ENCODE data around the gene HADHB. TPM values are rescaled to one million over a fixed set of nuclear protein-coding genes. Genes with fewer than 3 reads are reported as not detected.
"Not testable (repeated sequence)": the region's sequence is repeated elsewhere in the genome, so short reads cannot be mapped to it uniquely, and the experiment has no call there.

The HADHB gene
- total RNA-seq, 1 donor from 2014 or later = 1,782 TPM

DNA sequence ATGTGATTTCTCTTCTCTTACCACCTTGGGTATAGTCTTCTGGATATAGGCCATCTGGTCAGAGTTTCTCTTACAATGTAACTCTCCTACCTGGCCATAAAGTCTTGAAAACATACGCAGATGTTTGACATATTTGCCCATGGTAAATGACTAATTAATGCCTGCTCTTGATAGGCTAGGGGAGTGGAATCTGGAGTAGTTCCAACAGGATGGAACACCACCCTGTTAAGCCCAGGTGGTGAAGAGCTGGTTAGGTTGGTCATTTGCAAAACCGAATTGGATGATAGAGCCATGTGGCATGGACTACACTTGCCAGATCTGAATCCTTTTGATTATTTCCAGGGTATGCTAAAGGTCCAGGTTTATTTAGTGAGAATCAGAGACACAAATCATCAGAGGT lies 36.5 kb downstream of the HADHB start:
- ATAC-seq = no peak
- no peak for DNase-seq (ENCODE audit: missing footprints)
- intact Hi-C loops (cut with DNase I) = no loop called here

DNA sequence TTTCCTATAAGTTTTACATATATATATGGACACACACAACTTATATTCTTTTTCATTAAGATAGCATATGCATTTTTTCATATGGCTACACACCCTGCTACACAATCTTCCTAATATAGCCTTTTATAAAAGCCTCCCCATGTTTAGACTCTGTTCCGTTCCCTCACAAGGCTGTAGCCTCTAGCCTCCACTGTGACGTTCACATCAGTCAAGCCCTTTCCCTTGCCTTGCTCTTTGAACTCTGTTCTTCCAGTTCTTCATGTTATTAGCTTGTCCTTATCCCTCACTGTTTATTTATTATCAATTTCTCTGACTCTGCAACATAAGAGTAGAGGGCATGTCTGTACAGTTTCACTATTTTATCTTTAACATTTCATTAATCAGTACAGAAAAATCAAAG lies 38.9 kb downstream of the HADHB start:
- intact Hi-C loops (cut with DNase I) = no loop called here
- ATAC-seq (no peak), DNase-seq (ENCODE audit: missing footprints) (no peak)

DNA sequence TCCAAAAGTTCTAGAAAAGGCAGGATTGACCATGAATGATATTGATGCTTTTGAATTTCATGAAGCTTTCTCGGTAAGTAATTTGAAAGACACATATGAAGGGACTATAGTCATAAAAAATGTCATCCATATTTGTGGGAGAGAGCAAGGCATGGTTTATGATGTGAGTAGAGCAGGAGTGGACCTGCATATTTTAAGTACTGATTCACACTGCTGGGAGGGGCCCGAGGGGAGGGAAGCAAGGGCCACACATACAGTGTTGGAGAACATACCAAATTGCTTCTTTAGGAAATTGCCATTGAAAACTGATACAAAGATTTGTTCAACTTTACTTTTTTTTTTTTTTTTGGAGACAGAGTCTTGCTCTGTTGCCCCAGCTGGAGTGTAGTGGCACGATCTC lies 39.4 kb downstream of the HADHB start:
- DNase-seq (ENCODE audit: missing footprints) (no peak), ATAC-seq (no peak)
- intact Hi-C loops (cut with DNase I) = no loop called here

DNA sequence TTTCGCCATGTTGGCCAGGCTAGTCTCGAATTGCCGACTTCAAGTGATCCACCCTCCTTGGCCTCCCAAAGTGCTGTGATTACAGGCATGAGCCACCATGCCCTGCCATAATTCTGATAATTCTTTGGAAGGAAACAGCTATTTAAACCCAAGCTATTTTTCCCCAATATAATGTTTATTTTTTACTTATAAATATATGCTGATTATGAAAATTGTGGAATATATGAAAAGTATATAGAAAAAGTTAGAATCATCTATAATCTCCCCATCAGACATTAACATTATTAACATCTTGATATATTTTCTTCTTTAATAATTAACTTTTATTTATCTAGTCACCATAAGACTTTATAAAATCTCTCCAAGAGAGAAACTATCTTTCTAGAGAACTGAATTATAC lies 41.2 kb downstream of the HADHB start:
- intact Hi-C loops (cut with DNase I) = no loop called here
- ATAC-seq (no peak), DNase-seq (ENCODE audit: missing footprints) (no peak)

DNA sequence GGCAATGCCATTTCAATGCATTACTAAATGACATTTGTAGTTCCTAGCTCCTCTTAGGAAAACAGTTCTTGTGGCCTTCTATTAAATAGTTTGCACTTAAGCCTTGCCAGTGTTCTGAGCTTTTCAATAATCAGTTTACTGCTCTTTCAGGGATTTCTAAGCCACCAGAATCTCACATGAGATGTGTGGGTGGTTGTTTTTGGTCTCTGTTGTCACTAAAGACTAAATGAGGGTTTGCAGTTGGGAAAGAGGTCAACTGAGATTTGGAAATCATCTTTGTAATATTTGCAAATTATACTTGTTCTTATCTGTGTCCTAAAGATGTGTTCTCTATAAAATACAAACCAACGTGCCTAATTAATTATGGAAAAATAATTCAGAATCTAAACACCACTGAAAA lies 45.3 kb downstream of the HADHB start:
- DNase-seq (ENCODE audit: missing footprints) (no peak), ATAC-seq (no peak)
- intact Hi-C loops (cut with DNase I) = no loop called here

DNA sequence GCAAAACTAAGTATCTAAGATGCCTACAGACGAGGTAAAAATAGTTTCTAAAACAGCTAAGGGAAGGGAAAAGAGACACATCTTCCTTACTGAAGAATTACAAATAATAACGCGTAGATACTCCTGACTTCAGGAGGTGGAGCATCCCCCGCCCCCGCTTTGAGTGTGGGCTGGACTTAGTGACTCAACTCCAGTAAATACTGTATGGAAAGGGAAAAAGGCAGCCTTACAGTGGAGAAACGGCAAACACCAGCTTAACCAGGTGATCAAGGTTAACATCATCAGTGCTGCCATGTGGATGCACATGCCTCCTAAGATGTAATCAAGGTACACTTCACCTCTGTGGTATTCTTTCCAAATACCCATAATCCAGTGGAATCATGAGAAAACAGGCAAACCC lies 47.9 kb downstream of the HADHB start:
- ATAC-seq (no peak), DNase-seq (ENCODE audit: missing footprints) (no peak)
- intact Hi-C loops (cut with DNase I) = no loop called here

DNA sequence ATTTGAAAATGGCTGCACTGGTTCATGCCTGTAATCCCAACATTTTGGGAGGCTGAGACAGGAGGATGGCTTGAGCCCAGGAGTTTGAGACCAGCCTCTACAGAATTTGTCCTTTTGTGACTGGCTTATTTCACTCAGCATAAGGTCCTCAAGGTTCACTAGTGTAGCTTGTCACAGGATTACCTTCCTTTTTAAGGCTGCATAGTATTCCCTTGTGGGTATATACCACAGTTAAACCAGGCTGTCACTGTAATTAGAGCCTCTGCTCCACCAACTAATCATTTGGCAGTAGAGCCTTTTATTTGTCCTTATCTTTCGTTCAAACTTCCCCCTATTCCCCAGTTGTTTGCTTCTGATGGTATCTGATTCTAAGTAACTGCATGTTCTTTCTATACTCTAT lies 50.8 kb downstream of the HADHB start:
- ATAC-seq (no peak), DNase-seq (ENCODE audit: missing footprints) (no peak)
- intact Hi-C loops (cut with DNase I) = no loop called here

DNA sequence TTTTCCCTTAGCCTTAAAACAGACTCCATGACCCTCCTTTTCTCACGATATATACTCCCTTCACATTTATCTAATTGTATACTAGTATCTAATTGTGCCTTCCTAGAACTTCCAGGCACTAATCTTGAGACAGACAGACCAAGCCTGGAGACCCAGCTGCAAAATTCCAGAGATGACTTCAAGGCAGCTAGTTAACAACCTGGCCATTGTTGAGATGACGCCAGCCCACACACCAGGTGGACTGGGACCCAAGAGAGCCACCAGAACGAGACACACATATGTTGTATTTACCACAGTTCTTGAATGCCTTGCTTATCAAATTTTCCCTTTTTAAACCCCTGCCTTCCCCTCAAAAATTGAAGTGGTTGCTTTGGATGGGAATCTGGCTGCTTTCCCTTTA lies 52.3 kb downstream of the HADHB start:
- intact Hi-C loops (cut with DNase I) = no loop called here
- ATAC-seq (no peak), DNase-seq (ENCODE audit: missing footprints) (no peak)

DNA sequence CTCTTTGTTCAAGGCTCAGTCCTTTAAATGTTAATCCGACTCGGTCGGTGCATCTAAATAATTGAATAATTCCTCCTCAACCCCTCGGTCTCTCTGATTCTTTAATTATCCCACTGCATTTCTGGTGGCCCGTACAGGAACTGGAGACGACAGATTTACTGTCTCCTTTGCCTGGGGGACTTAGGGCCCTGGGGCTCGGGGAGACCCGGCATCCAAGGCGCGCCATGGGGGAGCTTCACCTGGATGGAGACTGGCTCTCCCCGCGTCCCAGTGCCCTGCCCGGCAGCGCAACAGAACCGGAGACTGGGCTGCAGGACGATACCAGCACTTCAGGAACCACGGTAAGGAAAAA lies 53.5 kb downstream of the HADHB start:
- no peak for ATAC-seq
- intact Hi-C loops (cut with DNase I) = no loop called here

DNA sequence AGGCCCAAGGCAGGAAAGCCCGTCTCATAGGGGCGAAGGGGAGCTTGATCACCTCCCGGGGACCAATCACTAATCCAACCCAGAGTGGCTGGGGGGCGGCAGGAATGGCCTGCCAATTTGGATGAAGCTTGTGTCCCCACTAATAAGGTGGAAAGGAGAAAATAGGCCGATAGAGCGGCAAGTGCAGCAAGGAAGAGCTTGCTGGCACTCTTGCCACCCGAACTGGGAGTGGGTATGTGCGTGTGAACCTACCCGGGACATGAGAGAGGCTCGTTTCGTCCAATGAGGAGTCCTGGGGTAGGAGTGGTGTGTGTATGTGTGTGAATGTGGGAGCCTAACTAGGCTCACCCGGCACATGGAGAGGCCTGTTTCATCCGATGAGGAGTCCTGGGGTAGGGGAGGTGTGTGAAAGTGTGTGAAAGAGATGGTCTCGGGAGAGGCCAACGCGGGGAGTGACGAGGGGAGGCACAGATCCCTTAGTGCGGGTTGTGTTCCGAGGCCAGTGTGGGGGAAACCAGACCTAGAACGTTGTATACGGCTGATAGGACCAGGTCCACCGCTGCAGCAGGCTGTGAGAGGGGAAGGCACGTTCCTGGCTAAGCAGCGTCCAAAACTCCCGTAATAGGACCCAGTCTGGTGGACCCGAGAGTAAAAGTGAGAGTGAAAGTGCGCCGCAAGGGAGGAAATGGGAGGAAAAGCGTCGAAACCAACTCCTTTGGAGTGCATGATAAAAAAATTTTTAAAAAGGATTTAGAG lies 54.1 kb downstream of the HADHB start:
- DNase-seq (ENCODE audit: missing footprints) (no peak), ATAC-seq (peak; percentile 69)
- intact Hi-C loops (cut with DNase I) = no loop called here

More for the DNA sequence above, 53.5 kb downstream of the HADHB start:
- no peak for DNase-seq (ENCODE audit: missing footprints)

DNA sequence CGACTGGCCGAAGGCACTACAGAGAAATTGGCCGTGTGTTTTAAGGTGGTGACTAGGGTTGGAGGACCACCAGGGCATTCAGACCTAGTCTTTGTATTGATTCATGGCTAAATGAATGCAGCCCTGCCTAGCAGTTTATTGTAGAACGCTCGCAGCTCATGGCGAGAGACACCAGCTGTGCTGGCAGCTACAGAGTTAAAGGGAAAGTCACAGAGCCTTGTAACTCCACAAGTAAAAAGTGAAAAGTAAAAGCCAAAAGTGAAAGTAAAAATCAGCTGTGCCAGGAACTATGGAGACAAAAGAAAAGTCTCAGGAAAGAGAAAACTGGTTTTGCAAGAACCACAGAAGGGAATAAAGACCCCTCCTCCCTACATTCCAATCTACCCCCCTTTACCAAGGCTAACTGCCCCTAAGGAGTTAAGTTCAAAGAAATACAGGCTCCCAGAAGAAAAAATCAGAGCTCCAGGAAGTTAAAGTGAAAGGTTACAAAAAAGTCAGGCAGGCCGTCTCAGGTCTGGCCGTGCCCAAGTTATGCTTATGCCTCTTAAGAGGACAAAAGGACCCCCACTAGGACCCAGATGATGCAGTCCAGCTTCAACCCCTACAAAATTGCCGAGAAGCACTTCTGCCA lies 54.8 kb downstream of the HADHB start:
- intact Hi-C loops (cut with DNase I) = no loop called here
- ATAC-seq = peak; percentile 44
- no peak for DNase-seq (ENCODE audit: missing footprints)

DNA sequence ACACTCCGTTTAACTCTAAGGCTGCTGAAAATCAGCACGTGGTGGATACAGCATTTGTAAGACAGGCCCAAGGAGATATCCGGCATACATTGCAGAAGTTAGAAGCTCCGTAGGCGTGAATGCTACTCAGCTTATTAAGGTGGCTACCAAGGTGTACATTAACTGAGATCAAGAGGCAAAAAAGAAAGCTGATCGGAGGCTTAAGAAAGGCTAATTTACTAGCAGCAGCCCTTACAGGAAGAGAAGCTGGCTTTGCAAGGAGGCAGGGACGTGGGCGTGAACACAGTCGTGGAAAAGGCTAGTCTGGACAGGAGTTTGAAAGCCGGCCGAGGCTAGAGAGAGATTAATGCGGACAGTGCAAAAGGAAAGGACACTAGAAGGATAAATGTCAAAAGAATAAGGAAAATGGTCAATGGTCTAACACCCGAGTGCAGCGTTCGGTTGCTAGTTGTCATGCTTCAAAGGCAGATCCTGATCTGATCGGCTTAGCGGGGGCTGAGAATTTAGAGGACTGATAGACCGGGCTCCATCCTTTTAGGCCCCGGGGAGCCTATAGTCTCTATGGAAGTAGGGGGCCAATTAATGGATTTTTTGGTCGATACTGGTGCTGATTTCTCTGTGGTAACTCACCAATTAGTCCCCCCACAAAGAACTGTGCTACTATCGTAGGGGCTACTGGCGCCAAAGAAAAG lies 55.6 kb downstream of the HADHB start:
- no peak for ATAC-seq
- DNase-seq (ENCODE audit: missing footprints) = no peak
- intact Hi-C loops (cut with DNase I) = no loop called here

DNA sequence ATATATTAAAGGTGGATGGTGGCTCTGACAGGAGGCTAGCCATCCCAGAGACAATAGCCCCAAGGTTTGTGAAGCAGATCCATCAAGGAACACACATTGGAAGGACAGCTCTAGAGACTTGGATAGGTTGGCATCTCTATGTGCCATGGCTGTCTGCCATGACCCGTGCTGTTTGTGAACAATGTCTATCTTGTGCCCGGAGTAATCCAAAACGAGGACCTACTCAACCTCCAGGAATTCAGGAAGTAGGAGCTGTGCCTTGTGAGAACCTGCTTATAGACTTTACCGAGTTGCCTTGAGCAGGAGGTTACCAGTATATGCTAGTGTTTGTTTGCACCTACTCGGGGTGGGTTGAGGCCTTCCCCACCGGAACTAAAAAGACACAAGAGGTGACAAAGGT lies 58.1 kb downstream of the HADHB start:
- peak; percentile 36 for ATAC-seq
- DNase-seq (ENCODE audit: missing footprints) = no peak

DNA sequence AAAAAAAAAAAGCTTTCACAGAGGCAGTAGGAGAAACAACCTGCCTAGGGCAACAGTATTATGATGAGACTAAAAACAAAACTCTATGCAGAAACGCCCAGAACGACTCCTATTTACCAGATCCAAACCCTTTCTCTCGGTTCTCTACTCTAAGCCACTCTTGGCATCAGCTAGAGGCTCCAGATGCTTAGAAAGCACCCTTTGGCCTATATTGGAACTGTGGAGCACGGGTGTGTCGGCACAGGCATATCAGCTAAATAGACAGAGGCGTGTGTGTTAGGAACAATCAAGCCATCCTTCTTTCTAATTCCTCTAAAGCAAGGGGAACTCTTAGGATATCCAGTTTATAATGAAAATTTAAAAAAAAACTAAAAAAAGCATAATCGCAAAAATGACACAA lies 60.4 kb downstream of the HADHB start:
- ATAC-seq; DNase-seq (ENCODE audit: missing footprints); intact Hi-C loops (cut with DNase I): not testable (repeated sequence)

More for the DNA sequence above, 58.1 kb downstream of the HADHB start:
- intact Hi-C loops (cut with DNase I) = no loop called here

DNA sequence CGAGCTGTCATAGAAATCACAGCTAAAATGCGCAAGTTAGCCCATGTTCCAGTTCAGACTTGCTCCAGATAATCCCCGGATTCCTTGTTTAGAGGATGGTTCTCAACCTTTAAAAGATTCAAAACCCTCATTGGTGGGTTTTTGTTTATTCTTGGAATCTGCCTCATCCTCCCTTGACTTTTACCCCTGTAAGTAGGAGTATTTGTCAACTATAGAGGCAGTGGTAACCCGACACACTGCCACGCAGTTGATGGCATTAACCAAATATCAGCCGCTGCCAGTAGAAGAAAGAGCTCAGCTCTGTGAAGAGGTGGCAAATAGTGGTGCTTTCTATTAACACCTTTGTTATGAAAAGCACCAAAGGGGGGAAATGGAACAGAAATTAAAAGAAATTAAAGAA lies 60.8 kb downstream of the HADHB start:
- DNase-seq (ENCODE audit: missing footprints) (no peak), ATAC-seq (no peak)
- intact Hi-C loops (cut with DNase I) = no loop called here

DNA sequence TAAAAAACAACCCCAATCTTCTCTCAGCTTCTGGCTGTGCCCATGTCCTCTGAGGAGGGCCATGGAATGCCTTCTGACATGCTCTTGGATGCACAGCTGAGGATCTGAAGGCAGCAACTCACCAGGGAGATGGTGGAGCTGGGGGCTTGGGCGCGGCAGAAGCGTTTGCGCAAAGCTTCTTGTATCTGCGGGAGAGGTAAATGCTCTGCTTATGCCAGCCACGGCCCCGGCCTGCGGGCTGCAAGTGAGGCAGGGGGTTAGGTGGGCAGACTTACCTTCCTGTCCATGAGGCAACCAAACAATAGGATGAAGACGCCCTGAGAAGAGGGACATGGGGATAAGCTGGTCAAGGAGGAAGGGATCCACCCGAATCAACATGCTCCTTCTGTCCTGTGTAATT lies 65.2 kb downstream of the HADHB start:
- ATAC-seq (no peak), DNase-seq (ENCODE audit: missing footprints) (no peak)
- intact Hi-C loops (cut with DNase I) = no loop called here

DNA sequence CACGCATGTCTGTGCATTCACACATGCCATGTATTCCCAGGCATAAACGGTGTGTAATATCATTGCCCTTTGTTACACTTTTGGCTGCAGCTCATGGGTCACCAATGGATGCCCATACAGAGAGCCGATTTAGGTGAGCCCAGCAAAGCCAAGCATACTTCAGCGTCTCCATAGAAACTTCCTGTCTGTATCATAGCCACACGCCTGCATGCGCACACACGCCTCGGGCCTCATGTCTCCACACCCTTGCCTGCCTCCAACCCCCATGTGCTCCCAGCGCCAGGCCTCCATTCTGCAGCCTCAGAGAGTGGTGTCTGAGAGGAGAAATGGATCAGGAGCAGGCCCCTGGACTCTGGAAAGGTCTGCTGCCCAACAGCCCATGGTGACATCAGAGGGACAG lies 67.7 kb downstream of the HADHB start:
- DNase-seq (ENCODE audit: missing footprints) = no peak
- intact Hi-C loops (cut with DNase I) = no loop called here
- ATAC-seq = no peak

DNA sequence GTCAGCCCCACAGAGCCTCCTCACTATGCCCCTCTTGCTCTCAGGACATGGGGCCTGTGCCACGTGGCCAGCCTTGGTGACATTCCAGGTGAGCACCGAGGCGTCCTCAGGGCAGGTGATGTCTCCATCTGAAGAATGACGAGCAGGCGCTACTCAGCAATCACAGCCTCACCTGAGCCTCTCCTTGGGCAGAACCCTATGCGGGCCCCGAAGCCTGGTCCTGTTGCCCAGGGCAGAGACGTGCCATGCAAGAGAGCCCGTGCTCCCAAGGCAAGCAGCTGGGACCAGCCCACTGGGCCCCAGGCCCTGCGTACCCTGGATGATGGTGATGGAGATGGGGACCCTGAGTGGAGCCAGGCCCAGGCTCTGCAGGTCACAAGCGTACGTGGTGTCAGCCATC lies 68.7 kb downstream of the HADHB start:
- DNase-seq (ENCODE audit: missing footprints) (no peak), ATAC-seq (no peak)
- intact Hi-C loops (cut with DNase I) = no loop called here

DNA sequence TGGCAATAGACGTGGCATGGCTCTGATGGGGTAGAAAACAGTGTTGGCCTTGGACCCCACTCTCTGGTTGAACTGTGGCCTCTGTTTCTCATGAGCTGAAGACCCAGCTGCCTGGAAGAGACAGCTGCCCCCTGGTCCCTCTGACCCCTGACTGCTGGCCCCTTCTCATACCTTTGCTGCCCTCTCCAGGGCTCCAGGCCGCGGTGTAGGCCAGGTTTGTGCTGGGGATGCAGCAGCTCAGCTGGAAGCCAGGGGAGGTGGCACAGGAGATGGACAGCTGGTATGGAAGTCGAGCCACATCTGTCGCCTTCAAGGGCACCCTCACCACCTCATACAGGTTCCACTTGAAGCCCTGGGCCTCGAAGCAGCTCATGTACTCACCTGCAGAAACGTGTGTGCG lies 69.5 kb downstream of the HADHB start:
- intact Hi-C loops (cut with DNase I) = no loop called here
- ATAC-seq = no peak
- DNase-seq (ENCODE audit: missing footprints) = no peak

DNA sequence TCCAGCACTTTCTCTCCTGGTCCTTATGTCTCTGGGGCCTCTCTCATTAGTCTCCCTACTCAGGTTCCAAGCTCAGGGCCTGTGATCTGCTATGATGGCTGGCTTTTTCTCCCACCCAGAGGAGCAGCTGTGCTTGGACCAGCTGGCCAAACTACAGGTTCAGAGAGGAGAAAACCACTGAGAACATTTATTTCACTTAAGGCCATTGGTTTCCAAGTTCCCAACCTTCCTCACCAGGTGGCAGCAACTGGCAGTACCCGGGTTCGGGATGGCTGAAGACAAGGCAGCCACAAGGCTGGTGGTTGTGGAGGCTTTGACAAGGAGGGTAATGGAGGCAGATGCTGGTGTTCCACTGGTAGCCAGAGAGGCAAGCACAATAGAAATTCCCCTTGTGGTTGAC lies 71.3 kb downstream of the HADHB start:
- ATAC-seq (no peak), DNase-seq (ENCODE audit: missing footprints) (no peak)
- intact Hi-C loops (cut with DNase I) = no loop called here

Data from Right ventricle myocardium inferior (tissue), 1 donor.